RPMI7951 (cell line): ENCODE measurements around the gene CHM. TPM values are rescaled to one million over a fixed set of nuclear protein-coding genes. Genes with fewer than 3 reads are reported as not detected.

Experiments
- DNase-seq: peaks from one replicate; pipeline ENCODE4 v3.0.0-alpha.2; 2012; ENCODE audit warnings: low read depth
- total RNA-seq: library from RNA; depleted of rRNA; stranded (reverse); fragments of >200 nt; shearing (Covaris generic); gene quantifications from 2 replicates; pipeline ENCODE4 v1.2.3, GENCODE V29; 2014; rRNA removed

CHM gene
- total RNA-seq, 1 experiment from 2014 or later = 21.1 TPM

- DNase-seq = no peak
These were observed 140.0 kb downstream of the CHM start for GRCh38 chrX:85907316-85907715.

DNA sequence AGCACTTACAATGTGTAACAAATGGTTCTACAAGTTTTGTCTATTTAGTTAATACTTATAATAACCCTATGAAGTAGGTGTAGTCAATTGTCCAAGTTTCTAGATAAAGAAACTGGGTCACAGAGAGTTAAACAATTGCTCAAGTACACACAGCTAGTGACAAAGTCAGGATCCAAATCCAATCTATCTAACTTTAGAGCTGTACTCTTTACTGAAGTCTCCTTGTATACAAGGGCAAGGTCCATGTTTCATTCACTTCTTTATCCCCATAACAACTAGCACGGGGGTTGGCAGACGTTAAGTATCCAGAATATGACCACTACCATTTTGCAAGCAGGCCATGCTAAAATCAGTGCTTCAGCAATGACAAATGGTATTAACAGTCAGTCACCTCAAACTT is 141.0 kb downstream of the CHM start:
- no peak for DNase-seq

- no peak for DNase-seq
These were observed 141.5 kb downstream of the CHM start for GRCh38 chrX:85905851-85906250.

GRCh38 chrX:85903692-85904471 is 143.5 kb downstream of the CHM start:
- no peak for DNase-seq

- DNase-seq = peak; percentile 2
These were observed 149.8 kb downstream of the CHM start for GRCh38 chrX:85897362-85898126.

GRCh38 chrX:85882601-85883000 is 164.8 kb downstream of the CHM start:
- DNase-seq = no peak

DNA sequence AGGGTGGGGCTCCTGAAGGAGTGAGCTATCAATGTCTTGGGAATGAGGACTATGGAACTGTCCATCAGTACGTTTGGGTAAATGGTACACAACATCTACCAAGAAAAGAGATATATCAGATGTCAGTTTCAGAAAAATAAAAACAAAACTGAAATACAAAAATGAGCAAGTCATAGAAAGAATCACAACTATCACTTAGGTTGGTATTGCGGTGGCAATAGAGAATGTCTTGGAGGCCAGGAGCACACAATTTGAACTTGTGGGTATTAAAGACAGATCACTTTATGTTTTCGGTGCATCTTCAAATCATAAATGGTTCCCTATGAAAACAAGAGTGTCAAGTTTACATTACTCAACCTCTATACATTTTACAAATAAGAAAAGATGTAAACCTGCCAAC is 176.8 kb downstream of the CHM start:
- no peak for DNase-seq

DNA sequence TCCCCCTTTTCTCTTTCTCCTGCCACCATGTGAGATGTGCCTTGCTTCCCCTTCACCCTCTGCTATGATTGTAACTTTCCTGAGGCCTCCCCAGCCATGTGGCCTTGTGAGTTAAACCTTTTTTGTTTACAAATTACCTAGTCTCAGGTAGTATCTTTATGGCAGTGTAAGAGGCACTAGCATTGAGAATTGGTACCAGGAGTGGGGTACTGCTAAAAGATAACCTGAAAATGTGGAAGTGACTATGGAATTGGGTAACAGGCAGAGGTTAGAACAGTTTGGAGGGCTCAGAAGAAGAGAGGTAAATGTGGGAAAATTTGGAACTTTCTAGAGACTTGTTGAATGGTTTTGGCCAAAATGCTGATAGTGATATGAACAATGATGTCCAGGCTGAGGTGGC is 182.0 kb downstream of the CHM start:
- DNase-seq = no peak

- DNase-seq = no peak
These were observed 187.9 kb downstream of the CHM start for GRCh38 chrX:85859426-85859825.

DNA sequence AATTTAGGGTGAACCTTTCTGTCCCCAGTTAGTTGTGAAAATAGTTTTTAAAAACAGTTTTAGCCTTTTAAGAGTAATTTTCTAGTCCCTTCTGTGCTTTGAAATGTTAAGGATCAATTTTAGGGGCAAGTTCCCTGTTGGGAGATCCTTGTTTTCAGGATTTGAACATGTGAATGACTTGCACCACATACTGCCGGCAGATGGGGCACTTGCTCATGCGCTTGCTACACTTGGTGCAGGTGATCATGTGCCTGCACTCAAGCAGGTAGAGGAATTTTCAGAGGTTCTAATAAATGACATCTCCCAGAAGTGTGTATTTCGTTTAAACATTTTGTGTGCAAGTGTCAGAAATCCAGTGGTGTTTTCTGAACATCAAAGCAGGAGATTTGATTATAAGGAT is 195.9 kb downstream of the CHM start:
- no peak for DNase-seq

DNA sequence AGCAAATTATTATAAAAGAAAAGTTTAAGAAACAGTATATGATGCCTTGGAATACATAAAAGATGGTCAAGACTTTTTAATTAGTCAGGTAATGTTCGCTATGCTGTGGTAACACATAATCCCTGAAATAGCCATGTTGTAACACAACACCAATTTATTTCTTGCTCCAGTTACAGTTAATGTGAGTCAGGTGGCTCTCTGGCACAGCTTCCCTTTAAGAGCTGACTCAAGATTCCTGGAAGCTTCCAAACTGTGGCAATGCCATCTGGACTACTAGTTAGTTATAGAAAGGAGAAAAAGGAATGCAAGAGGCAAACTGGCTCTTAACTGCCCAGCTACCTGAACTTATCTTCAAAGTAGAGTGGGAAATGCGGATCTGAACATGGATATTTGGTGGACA is 210.5 kb downstream of the CHM start:
- peak; percentile 6 for DNase-seq

DNA sequence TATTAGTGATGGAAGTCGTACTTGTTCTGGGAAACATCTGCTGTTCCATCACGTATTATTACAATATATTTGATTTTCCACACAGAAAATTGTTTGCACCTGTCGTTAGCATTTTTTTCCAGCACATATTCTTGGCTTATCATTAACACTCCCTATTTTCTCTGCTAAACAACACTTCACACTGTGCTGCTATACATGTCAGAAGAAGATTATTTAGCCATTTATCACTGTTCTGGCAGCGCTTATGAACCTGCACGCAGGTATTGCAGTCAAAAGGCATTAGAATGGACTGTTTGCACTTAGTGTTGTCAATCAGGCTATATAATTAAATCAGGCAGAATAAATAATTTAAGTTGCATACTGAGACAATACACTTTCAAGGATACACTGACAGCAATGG is 218.6 kb downstream of the CHM start:
- DNase-seq = no peak

GRCh38 chrX:85815203-85815751 is 232.1 kb downstream of the CHM start:
- DNase-seq = no peak

Other genes starting within 250 kb of the CHM start
- not detected in 2 replicates for gene DACH2, start 100.9 kb upstream of the CHM start, total RNA-seq